NCI-H1092 treated with DMSO at 0.1 percent for 48 hours (cell line): ENCODE results near the gene CASP10.
"Not testable (repeated sequence)": the region's sequence is repeated elsewhere in the genome, so short reads cannot be mapped to it uniquely, and the experiment has no call there.

Experiments used
- DNase-seq: peaks from one replicate; lab custom pipeline; 2025; lab: John Stamatoyannopoulos, UW

Gene CASP10

GRCh38 chr2:201182650-201183364 is at the start of gene CASP10:
CASP10 (plus strand) TSS chr2:201183141; CDS start chr2:201185778, 2,637 bp downstream.
- DNase-seq = no peak

GRCh38 chr2:201135386-201135785 is 47.6 kb upstream of the CASP10 start:
- DNase-seq = no peak

GRCh38 chr2:201136889-201137321 is 46.0 kb upstream of the CASP10 start:
- no peak for DNase-seq

GRCh38 chr2:201137505-201138400 is 45.2 kb upstream of the CASP10 start:
- DNase-seq = no peak

GRCh38 chr2:201138401-201138970 is 44.5 kb upstream of the CASP10 start:
- DNase-seq = no peak

GRCh38 chr2:201138986-201139781 is 43.8 kb upstream of the CASP10 start:
- not testable (repeated sequence) for DNase-seq

- DNase-seq = no peak
Measured at GRCh38 chr2:201139836-201140604, 42.9 kb upstream of the CASP10 start.

GRCh38 chr2:201144101-201145051 is 38.6 kb upstream of the CASP10 start:
- DNase-seq = no peak

GRCh38 chr2:201148434-201148990 is 34.4 kb upstream of the CASP10 start:
- no peak for DNase-seq

GRCh38 chr2:201149064-201149820 is 33.7 kb upstream of the CASP10 start:
- DNase-seq = no peak

- not testable (repeated sequence) for DNase-seq
Measured at GRCh38 chr2:201149821-201150165, 33.1 kb upstream of the CASP10 start.

- no peak for DNase-seq
Measured at GRCh38 chr2:201150454-201151020, 32.4 kb upstream of the CASP10 start.

- DNase-seq = no peak
Measured at GRCh38 chr2:201151127-201151981, 31.6 kb upstream of the CASP10 start.

GRCh38 chr2:201152517-201152916 is 30.4 kb upstream of the CASP10 start:
- no peak for DNase-seq

- DNase-seq = no peak
Measured at GRCh38 chr2:201152999-201153815, 29.7 kb upstream of the CASP10 start.

- no peak for DNase-seq
Measured at GRCh38 chr2:201154615-201155399, 28.1 kb upstream of the CASP10 start.
